Lung (tissue), 12 donors: ENCODE results near the gene TMEM121. TPM values are rescaled to one million over a fixed set of nuclear protein-coding genes. Genes with fewer than 3 reads are reported as not detected.

Experiments used
- ATAC-seq: fragments of 200-7000 bp; cut with Tn5 transposase; one replicate; pipeline ENCODE4 v1.9.1; 2020; ENCODE audit warnings: moderate number of reproducible peaks; ENCODE audit not compliant: insufficient read depth, low FRiP score
- DNase-seq, 3 donors: peaks; one replicate each; pipeline ENCODE4 v3.0.0-alpha.2; 2013 to 2017
- H3K27ac ChIP-seq, 2 donors: one replicate each; pipeline ENCODE4 v1.5.1; 2013; ENCODE audit warnings: mild to moderate bottlenecking in 2 of 2, moderate library complexity in 2 of 2, control low read depth in 1 of 2, inconsistent platforms in 1 of 2, low read depth in 1 of 2, low read length in 1 of 2
- H3K27me3 ChIP-seq, 3 donors: one replicate each; pipeline ENCODE4 v1.5.1; 2013; ENCODE audit warnings: low read length in 2 of 3; ENCODE audit not compliant: control insufficient read depth in 3 of 3, insufficient read depth in 3 of 3
- H3K36me3 ChIP-seq, 4 donors: one replicate each; pipeline ENCODE4 v1.5.1; 2013; ENCODE audit warnings: low read length in 4 of 4, mild to moderate bottlenecking in 1 of 4, moderate library complexity in 1 of 4; ENCODE audit not compliant: control insufficient read depth in 4 of 4, insufficient read depth in 4 of 4
- H3K4me1 ChIP-seq, 5 donors: one replicate each; pipeline ENCODE4 v1.5.1; 2013; ENCODE audit warnings: low read length in 5 of 5, mild to moderate bottlenecking in 2 of 5, moderate library complexity in 1 of 5; ENCODE audit not compliant: control insufficient read depth in 5 of 5, insufficient read depth in 5 of 5
- H3K4me3 ChIP-seq: one replicate; pipeline ENCODE4 v1.5.1; 2013; ENCODE audit warnings: mild to moderate bottlenecking, control low read depth, moderate library complexity
- H3K9ac ChIP-seq, 2 donors: one replicate each; pipeline ENCODE4 v1.5.1; 2013; ENCODE audit warnings: low read length in 2 of 2, control low read depth in 1 of 2; ENCODE audit not compliant: insufficient read depth in 1 of 2
- H3K9me3 ChIP-seq, 4 donors: one replicate each; pipeline ENCODE4 v1.5.1; 2013; ENCODE audit warnings: low read length in 3 of 4, mild to moderate bottlenecking in 1 of 4, moderate library complexity in 1 of 4; ENCODE audit not compliant: control insufficient read depth in 4 of 4, insufficient read depth in 3 of 4
- WGBS, 2 donors: extraction: QIAGEN DNeasy Blood & Tissue Kit; methylation state at CpG; one replicate each; pipeline ENCODE4 v1.1.7; 2013; 5-methylcytosine and 5-hydroxymethylcytosine counted together
- polyA plus RNA-seq, 2 donors: library from polyadenylated mRNA; stranded (reverse); fragments of 200-250 nt; gene quantifications; one replicate each; pipeline ENCODE4 v1.2.1, GENCODE V29; 2013
- total RNA-seq, 2 donors: library from RNA; depleted of rRNA in 1 of 2; stranded (reverse); fragments of >200 nt in 1 of 2; gene quantifications; one replicate each; pipeline ENCODE4 v1.2.1, GENCODE V29; 2014 to 2021
- TF ChIP-seq, protein P1 (sequence below): IDR thresholded peaks from 2 replicates; pipeline ENCODE4 v1.5.1; 2012; ENCODE audit warnings: mild to moderate bottlenecking; ENCODE audit errors: control extremely low read depth, extremely low read depth
- donor health status: control.
- donor health status: control.
- donor health status: Bipolar disorder and iron deficiency.
- donor health status: healthy.
- donor health status: DM: yes; HTN: yes; CAD: no.

Gene TMEM121
- total and polyA plus RNA-seq, 4 donors: 1.1 to 5.4 (median 2.8) TPM

DNA sequence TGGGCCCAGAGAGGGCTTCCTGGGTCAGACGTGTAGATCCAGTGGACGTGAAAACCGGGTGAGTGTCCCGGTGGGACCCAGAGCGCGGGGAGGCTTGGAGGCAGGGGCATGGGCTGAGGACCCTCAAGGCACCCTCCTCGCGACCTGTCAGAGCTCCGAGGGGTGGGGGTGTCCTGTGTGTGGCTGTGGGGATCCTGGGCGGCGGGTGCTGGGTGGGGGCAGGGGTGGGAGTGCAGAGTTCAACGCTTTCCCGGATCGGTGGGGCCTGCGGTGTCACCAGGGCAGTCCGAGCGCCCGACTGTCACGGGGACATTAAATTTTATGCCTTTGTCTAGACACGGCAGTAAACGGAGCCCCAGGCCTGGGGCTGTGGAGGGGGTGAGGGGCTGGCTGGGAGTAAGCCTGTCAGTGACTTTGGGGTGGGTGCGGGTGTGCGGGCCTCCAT is 1.0 kb downstream of the TMEM121 start:
- Histone ChIP-seq H3K4me3 (no peak overlapping the region), H3K36me3 (no peaks in the 10 kb centered on the region), H3K27me3 (peaks cover 0 to 6% (median 0%) of the 10 kb centered on the region in 3 donors), H3K27ac (no peak overlapping the region), H3K9me3 (peaks cover 0 to 3% (median 0%) of the 10 kb centered on the region in 4 donors), H3K4me1 (peaks cover 0 to 22% (median 6%) of the 10 kb centered on the region in 5 donors), H3K9ac (no peak overlapping the region)
- TF ChIP-seq, protein P1, sequence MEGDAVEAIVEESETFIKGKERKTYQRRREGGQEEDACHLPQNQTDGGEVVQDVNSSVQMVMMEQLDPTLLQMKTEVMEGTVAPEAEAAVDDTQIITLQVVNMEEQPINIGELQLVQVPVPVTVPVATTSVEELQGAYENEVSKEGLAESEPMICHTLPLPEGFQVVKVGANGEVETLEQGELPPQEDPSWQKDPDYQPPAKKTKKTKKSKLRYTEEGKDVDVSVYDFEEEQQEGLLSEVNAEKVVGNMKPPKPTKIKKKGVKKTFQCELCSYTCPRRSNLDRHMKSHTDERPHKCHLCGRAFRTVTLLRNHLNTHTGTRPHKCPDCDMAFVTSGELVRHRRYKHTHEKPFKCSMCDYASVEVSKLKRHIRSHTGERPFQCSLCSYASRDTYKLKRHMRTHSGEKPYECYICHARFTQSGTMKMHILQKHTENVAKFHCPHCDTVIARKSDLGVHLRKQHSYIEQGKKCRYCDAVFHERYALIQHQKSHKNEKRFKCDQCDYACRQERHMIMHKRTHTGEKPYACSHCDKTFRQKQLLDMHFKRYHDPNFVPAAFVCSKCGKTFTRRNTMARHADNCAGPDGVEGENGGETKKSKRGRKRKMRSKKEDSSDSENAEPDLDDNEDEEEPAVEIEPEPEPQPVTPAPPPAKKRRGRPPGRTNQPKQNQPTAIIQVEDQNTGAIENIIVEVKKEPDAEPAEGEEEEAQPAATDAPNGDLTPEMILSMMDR: no peak
- ATAC-seq: no peak
- DNase-seq: peak in 1 of 3 donors; percentile 24
- 32 to 35% methylated on average over 23 of the region's 23 CpGs for WGBS, 2 donors

GRCh38 chr14:105527826-105528585 is 1.6 kb downstream of the TMEM121 start:
- WGBS, 2 donors: 7 to 8% methylated on average over 65 to 67 of the region's 67 CpGs
- DNase-seq (peak; percentile 85 to 89 (median 85)), ATAC-seq (peak; percentile 86)
- peak overlapping the region in 1 of 2 donors; percentile 37 for H3K9ac ChIP-seq
- H3K36me3 ChIP-seq: no peaks in the 10 kb centered on the region
- TF ChIP-seq, protein P1: peak; percentile 94
- H3K27ac ChIP-seq: peak overlapping the region in 1 of 2 donors; percentile 39
- peaks cover 0 to 3% (median 0%) of the 10 kb centered on the region in 4 donors for H3K9me3 ChIP-seq
- peaks cover 0 to 22% (median 6%) of the 10 kb centered on the region in 5 donors for H3K4me1 ChIP-seq
- H3K4me3 ChIP-seq: peak overlapping the region; percentile 30
- H3K27me3 ChIP-seq: peaks cover 0 to 6% (median 0%) of the 10 kb centered on the region in 3 donors

- Histone ChIP-seq H3K9me3 (peaks cover 0 to 3% (median 0%) of the 10 kb centered on the region in 4 donors), H3K27me3 (peaks cover 0 to 3% (median 0%) of the 10 kb centered on the region in 3 donors), H3K9ac (no peak overlapping the region), H3K4me3 (no peak overlapping the region), H3K4me1 (peaks cover 0 to 24% (median 6%) of the 10 kb centered on the region in 5 donors), H3K36me3 (no peaks in the 10 kb centered on the region), H3K27ac (no peak overlapping the region)
- ATAC-seq (no peak), DNase-seq (peak; percentile 29 to 39 (median 33))
- TF ChIP-seq, protein P1: no peak
- WGBS, 2 donors: 12 to 14% methylated on average over 74 to 88 of the region's 89 CpGs
These were observed 2.4 kb downstream of the TMEM121 start for GRCh38 chr14:105528586-105529318.
